GM23338 (cell line): Measurements from ENCODE around the gene ANTXR1. TPM values are rescaled to one million over a fixed set of nuclear protein-coding genes. Genes with fewer than 3 reads are reported as not detected.

Experiments
- ATAC-seq: fragments of 200-7000 bp; cut with Tn5 transposase; 3 replicates; pipeline ENCODE4 v1.9.1; 2020
- DNase-seq: peaks from one replicate; pipeline ENCODE4 v3.0.0-alpha.2; 2015; ENCODE audit warnings: low spot score
- H2AFZ ChIP-seq: fragments of 200-600 bp; sonication (generic); 2 replicates; pipeline ENCODE4 v1.8.0; 2016; ENCODE audit warnings: antibody characterized with exemption, mild to moderate bottlenecking, moderate library complexity
- H3F3A ChIP-seq: fragments of 200-600 bp; sonication (generic); replicated peaks from 2 replicates; pipeline ENCODE4 v1.8.0; 2017; ENCODE audit warnings: antibody characterized with exemption, mixed run types, low read depth
- H3K27ac ChIP-seq: fragments of 200-600 bp; sonication (generic); 2 replicates; pipeline ENCODE4 v1.6.1; 2016; ENCODE audit warnings: low read depth
- H3K27me3 ChIP-seq: fragments of 200-600 bp; sonication (generic); 2 replicates; pipeline ENCODE4 v1.8.0; 2016; ENCODE audit warnings: mild to moderate bottlenecking, mixed run types, moderate library complexity; ENCODE audit not compliant: insufficient read depth
- H3K36me3 ChIP-seq: fragments of 200-600 bp; sonication (generic); 2 replicates; pipeline ENCODE4 v1.8.0; 2016; ENCODE audit warnings: mild to moderate bottlenecking; ENCODE audit not compliant: insufficient read depth
- H3K4me1 ChIP-seq: fragments of 200-600 bp; sonication (generic); 2 replicates; pipeline ENCODE4 v1.8.0; 2016; ENCODE audit warnings: mild to moderate bottlenecking, moderate library complexity; ENCODE audit not compliant: insufficient read depth
- H3K4me2 ChIP-seq: fragments of 200-600 bp; sonication (generic); 2 replicates; pipeline ENCODE4 v1.7.1; 2017; ENCODE audit warnings: mixed run types
- H3K4me3 ChIP-seq: fragments of 200-600 bp; sonication (generic); 2 replicates; pipeline ENCODE4 v1.6.1; 2016; ENCODE audit warnings: mixed run types
- H3K79me2 ChIP-seq: fragments of 200-600 bp; sonication (generic); replicated peaks from 2 replicates; pipeline ENCODE4 v1.8.0; 2017; ENCODE audit warnings: mild to moderate bottlenecking; ENCODE audit not compliant: insufficient read depth
- H3K9me2 ChIP-seq: fragments of 200-600 bp; sonication (generic); 2 replicates; pipeline ENCODE4 v1.8.0; 2017; ENCODE audit not compliant: insufficient read depth
- H4K20me1 ChIP-seq: fragments of 200-600 bp; sonication (generic); replicated peaks from 2 replicates; pipeline ENCODE4 v1.8.0; 2017; ENCODE audit warnings: mild to moderate bottlenecking; ENCODE audit not compliant: insufficient read depth
- H3K27ac Mint-ChIP-seq: 2 replicates; pipeline ENCODE4 v1.8.0; 2020; ENCODE audit warnings: inconsistent platforms, mild to moderate bottlenecking, moderate library complexity, mixed read lengths
- H3K27me3 Mint-ChIP-seq: 3 replicates; pipeline ENCODE4 v1.8.0; 2022; ENCODE audit warnings: low read depth, mild to moderate bottlenecking, moderate library complexity, mixed read lengths, inconsistent platforms; ENCODE audit not compliant: insufficient read depth, poor library complexity
- H3K36me3 Mint-ChIP-seq: 3 replicates; pipeline ENCODE4 v1.8.0; 2021; ENCODE audit warnings: low read depth, mild to moderate bottlenecking, inconsistent platforms, moderate library complexity, mixed read lengths
- H3K4me1 Mint-ChIP-seq: 3 replicates; pipeline ENCODE4 v1.8.0; 2020; ENCODE audit warnings: mild to moderate bottlenecking, inconsistent platforms, mixed read lengths
- H3K4me3 Mint-ChIP-seq: 3 replicates; pipeline ENCODE4 v1.8.0; 2021; ENCODE audit warnings: moderate library complexity, mild to moderate bottlenecking, inconsistent platforms, mixed read lengths
- H3K9me3 Mint-ChIP-seq: 3 replicates; pipeline ENCODE4 v1.8.0; 2020; ENCODE audit warnings: moderate library complexity, mild to moderate bottlenecking, inconsistent platforms, mixed read lengths
- EZH2phosphoT487 ChIP-seq: fragments of 200-600 bp; sonication (generic); IDR thresholded peaks from one replicate; pipeline ENCODE4 v1.8.1; 2018; ENCODE audit warnings: antibody characterized with exemption; ENCODE audit not compliant: unreplicated experiment
- polyA plus RNA-seq: library from polyadenylated mRNA; unstranded; fragments of >200 nt; fragmentation: Nextera tagmentation; extraction: Ambion mirVana; gene quantifications from 2 replicates; pipeline ENCODE4 v1.2.1, GENCODE V29; 2016
- total RNA-seq: library from RNA; depleted of rRNA; stranded (reverse); fragments of >200 nt; shearing (Covaris generic); gene quantifications from 2 replicates; pipeline ENCODE4 v1.2.3, GENCODE V29; 2014
- TF ChIP-seq, protein P1 (sequence below): IDR thresholded peaks from one replicate; pipeline ENCODE4 v1.6.1; 2018; ENCODE audit warnings: antibody characterized with exemption; ENCODE audit not compliant: unreplicated experiment
- TF ChIP-seq, protein P2 (sequence below): IDR thresholded peaks from 2 replicates; pipeline ENCODE4 v1.6.1; 2016; ENCODE audit warnings: antibody characterized with exemption
- TF ChIP-seq, protein P3 (sequence below), 2 experiments: fragments of 200-600 bp in 1 of 2; sonication (generic) in 1 of 2; conservative IDR thresholded peaks; 2 replicates each; pipeline versions ENCODE4 v1.5.1 to v1.6.1; 2016 to 2017; ENCODE audit warnings: antibody characterized with exemption in 2 of 2, low read depth in 2 of 2, mild to moderate bottlenecking in 2 of 2, moderate library complexity in 1 of 2

The ANTXR1 gene
- total and polyA plus RNA-seq, 2 experiments from 2014 or later, result 16.1 to 23.1 TPM

DNA sequence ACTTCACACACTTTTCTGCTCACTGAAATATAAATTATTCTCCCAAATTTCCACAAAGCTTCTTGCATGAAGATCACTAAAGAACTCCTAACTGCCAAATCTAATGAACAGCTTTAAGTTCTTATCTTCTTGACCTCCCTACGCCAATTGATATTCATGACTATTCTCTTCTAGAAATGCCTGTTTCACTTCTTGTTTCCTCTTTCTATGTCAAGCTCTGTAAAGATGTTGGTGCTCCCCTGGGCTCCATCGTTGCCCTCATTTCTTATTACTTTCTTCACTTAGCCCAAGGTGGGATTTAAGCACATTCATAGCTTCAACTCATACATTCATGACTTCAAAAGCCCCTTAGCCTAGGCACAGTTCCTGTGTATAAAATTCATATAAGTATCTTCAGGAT lies 9.2 kb upstream of the ANTXR1 start:
- H3K27ac ChIP-seq, result no peak overlapping the region
- H3K9me3 Mint-ChIP-seq, result peaks cover 12% of the 10 kb centered on the region
- H2AFZ ChIP-seq, result no peak overlapping the region
- H3K27me3 Mint-ChIP-seq, result no peaks in the 10 kb centered on the region
- H3F3A ChIP-seq, result no peaks in the 10 kb centered on the region
- peaks cover 5% of the 10 kb centered on the region; the same call in 2 of the 3 replicates for H3K36me3 Mint-ChIP-seq
- H3K79me2 ChIP-seq, result no peaks in the 10 kb centered on the region
- H3K36me3 ChIP-seq, result no peaks in the 10 kb centered on the region; the same call in 1 of the 2 replicates
- ATAC-seq (no peak), DNase-seq (no peak)
- H3K4me3 ChIP-seq, result no peak overlapping the region
- TF ChIP-seq, protein P1, sequence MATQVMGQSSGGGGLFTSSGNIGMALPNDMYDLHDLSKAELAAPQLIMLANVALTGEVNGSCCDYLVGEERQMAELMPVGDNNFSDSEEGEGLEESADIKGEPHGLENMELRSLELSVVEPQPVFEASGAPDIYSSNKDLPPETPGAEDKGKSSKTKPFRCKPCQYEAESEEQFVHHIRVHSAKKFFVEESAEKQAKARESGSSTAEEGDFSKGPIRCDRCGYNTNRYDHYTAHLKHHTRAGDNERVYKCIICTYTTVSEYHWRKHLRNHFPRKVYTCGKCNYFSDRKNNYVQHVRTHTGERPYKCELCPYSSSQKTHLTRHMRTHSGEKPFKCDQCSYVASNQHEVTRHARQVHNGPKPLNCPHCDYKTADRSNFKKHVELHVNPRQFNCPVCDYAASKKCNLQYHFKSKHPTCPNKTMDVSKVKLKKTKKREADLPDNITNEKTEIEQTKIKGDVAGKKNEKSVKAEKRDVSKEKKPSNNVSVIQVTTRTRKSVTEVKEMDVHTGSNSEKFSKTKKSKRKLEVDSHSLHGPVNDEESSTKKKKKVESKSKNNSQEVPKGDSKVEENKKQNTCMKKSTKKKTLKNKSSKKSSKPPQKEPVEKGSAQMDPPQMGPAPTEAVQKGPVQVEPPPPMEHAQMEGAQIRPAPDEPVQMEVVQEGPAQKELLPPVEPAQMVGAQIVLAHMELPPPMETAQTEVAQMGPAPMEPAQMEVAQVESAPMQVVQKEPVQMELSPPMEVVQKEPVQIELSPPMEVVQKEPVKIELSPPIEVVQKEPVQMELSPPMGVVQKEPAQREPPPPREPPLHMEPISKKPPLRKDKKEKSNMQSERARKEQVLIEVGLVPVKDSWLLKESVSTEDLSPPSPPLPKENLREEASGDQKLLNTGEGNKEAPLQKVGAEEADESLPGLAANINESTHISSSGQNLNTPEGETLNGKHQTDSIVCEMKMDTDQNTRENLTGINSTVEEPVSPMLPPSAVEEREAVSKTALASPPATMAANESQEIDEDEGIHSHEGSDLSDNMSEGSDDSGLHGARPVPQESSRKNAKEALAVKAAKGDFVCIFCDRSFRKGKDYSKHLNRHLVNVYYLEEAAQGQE, result no peak
- no peak overlapping the region for H3K4me2 ChIP-seq
- H3K27ac Mint-ChIP-seq, result no peak overlapping the region
- no peaks in the 10 kb centered on the region for H3K27me3 ChIP-seq
- no peaks in the 10 kb centered on the region for H3K9me2 ChIP-seq
- H3K4me1 Mint-ChIP-seq, result no peaks in the 10 kb centered on the region
- no peak overlapping the region for H3K4me3 Mint-ChIP-seq
- no peaks in the 10 kb centered on the region for H4K20me1 ChIP-seq
- no peaks in the 10 kb centered on the region for H3K4me1 ChIP-seq

DNA sequence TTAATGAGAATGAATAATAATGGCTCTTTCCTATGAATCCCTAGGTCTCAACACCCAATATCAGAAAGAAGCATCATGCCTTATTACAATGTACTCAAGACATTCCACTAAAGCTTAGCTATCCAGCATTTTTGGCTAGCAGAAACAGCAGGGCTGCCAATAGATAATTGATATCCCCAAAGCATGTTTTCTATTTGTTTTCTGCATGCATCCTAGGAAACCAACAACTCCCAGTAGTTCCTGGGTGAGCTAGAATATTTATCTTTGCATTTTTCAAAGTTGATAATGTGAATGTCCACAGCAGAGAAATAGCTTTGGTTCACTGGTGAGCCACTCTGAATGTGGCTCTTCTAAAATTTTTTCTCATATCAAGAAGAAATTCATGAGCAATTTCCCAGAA lies 5.8 kb upstream of the ANTXR1 start:
- Histone ChIP-seq H3F3A (no peaks in the 10 kb centered on the region), H3K79me2 (no peaks in the 10 kb centered on the region), H3K9me2 (no peaks in the 10 kb centered on the region), H3K36me3 (no peaks in the 10 kb centered on the region; the same call in 1 of the 2 replicates), H3K4me1 (no peaks in the 10 kb centered on the region), H4K20me1 (no peaks in the 10 kb centered on the region), H2AFZ (no peak overlapping the region), H3K4me3 (no peak overlapping the region), H3K27ac (no peak overlapping the region), H3K4me2 (no peak overlapping the region), H3K27me3 (peaks cover 11% of the 10 kb centered on the region; the same call in 1 of the 2 replicates)
- Mint-ChIP-seq H3K4me3 (no peak overlapping the region), H3K27ac (no peak overlapping the region), H3K27me3 (no peaks in the 10 kb centered on the region), H3K9me3 (peaks cover 4% of the 10 kb centered on the region), H3K4me1 (no peaks in the 10 kb centered on the region), H3K36me3 (no peaks in the 10 kb centered on the region; the same call in 2 of the 3 replicates)
- TF ChIP-seq, protein P2, sequence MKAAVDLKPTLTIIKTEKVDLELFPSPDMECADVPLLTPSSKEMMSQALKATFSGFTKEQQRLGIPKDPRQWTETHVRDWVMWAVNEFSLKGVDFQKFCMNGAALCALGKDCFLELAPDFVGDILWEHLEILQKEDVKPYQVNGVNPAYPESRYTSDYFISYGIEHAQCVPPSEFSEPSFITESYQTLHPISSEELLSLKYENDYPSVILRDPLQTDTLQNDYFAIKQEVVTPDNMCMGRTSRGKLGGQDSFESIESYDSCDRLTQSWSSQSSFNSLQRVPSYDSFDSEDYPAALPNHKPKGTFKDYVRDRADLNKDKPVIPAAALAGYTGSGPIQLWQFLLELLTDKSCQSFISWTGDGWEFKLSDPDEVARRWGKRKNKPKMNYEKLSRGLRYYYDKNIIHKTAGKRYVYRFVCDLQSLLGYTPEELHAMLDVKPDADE, result no peak
- TF ChIP-seq, protein P3, sequence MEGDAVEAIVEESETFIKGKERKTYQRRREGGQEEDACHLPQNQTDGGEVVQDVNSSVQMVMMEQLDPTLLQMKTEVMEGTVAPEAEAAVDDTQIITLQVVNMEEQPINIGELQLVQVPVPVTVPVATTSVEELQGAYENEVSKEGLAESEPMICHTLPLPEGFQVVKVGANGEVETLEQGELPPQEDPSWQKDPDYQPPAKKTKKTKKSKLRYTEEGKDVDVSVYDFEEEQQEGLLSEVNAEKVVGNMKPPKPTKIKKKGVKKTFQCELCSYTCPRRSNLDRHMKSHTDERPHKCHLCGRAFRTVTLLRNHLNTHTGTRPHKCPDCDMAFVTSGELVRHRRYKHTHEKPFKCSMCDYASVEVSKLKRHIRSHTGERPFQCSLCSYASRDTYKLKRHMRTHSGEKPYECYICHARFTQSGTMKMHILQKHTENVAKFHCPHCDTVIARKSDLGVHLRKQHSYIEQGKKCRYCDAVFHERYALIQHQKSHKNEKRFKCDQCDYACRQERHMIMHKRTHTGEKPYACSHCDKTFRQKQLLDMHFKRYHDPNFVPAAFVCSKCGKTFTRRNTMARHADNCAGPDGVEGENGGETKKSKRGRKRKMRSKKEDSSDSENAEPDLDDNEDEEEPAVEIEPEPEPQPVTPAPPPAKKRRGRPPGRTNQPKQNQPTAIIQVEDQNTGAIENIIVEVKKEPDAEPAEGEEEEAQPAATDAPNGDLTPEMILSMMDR (conservative IDR thresholded peaks at IDR 0.05; ENCODE audit: low read depth in 2 of 2), result no peak
- TF ChIP-seq EZH2phosphoT487, result no peak
- ATAC-seq (no peak), DNase-seq (no peak)
